SU-DHL-6 (cell line): ENCODE data around the gene RBCK1.

Experiments used
- H2AFZ ChIP-seq: fragments of 200-600 bp; sonication (generic); 2 replicates; pipeline ENCODE4 v1.6.1; 2014; ENCODE audit warnings: low read depth, mild to moderate bottlenecking, moderate library complexity, mixed read lengths, antibody characterized with exemption, low read length; ENCODE audit not compliant: severe bottlenecking
- H3F3A ChIP-seq: fragments of 200-600 bp; shearing (Covaris generic); 2 replicates; pipeline ENCODE4 v1.6.0; 2016; ENCODE audit warnings: antibody characterized with exemption, mild to moderate bottlenecking; ENCODE audit not compliant: insufficient read depth
- H3K27ac ChIP-seq: fragments of 200-600 bp; sonication (generic); 2 replicates; pipeline ENCODE4 v1.5.1; 2016; ENCODE audit warnings: low read depth, mild to moderate bottlenecking, low read length, moderate library complexity, mixed read lengths
- H3K27me3 ChIP-seq: fragments of 200-600 bp; sonication (generic), shearing (Covaris generic); 2 replicates; pipeline ENCODE4 v1.6.0; 2014; ENCODE audit warnings: mild to moderate bottlenecking, low read length
- H3K36me3 ChIP-seq: fragments of 200-600 bp; sonication (generic); 2 replicates; pipeline ENCODE4 v1.6.1; 2014; ENCODE audit warnings: mild to moderate bottlenecking, low read length, mixed read lengths
- H3K4me2 ChIP-seq: fragments of 300-600, 200-600 bp; shearing (Covaris generic), sonication (generic); 2 replicates; pipeline ENCODE4 v1.6.0; 2014; ENCODE audit warnings: low read length, low read depth, mild to moderate bottlenecking; ENCODE audit not compliant: poor library complexity, severe bottlenecking
- H3K4me3 ChIP-seq: fragments of 200-600 bp; sonication (generic); 2 replicates; pipeline ENCODE4 v1.5.1; 2014; ENCODE audit warnings: antibody characterized with exemption, low read length, mild to moderate bottlenecking, mixed read lengths; ENCODE audit not compliant: insufficient read depth, poor library complexity, severe bottlenecking
- H3K79me2 ChIP-seq: fragments of 200-600 bp; sonication (generic); 2 replicates; pipeline ENCODE4 v1.6.1; 2014; ENCODE audit warnings: mild to moderate bottlenecking, low read length, moderate library complexity; ENCODE audit not compliant: insufficient read depth
- H3K9ac ChIP-seq: fragments of 200-600 bp; sonication (generic); 2 replicates; pipeline ENCODE4 v1.7.0; 2014; ENCODE audit warnings: mild to moderate bottlenecking, low read length
- H3K9me2 ChIP-seq: fragments of 200-600 bp; sonication (generic); replicated peaks from 2 replicates; pipeline ENCODE4 v1.6.1; 2014; ENCODE audit warnings: low read length; ENCODE audit not compliant: insufficient read depth
- H3K9me3 ChIP-seq: fragments of 200-600 bp; sonication (generic); 2 replicates; pipeline ENCODE4 v1.6.1; 2014; ENCODE audit warnings: low read length, mixed read lengths; ENCODE audit not compliant: insufficient read depth
- H4K20me1 ChIP-seq: fragments of 200-600 bp; sonication (generic); 2 replicates; pipeline ENCODE4 v1.6.1; 2014; ENCODE audit warnings: low read depth, mild to moderate bottlenecking, antibody characterized with exemption, low read length, moderate library complexity, mixed read lengths
- CTCF ChIP-seq: fragments of 200-600 bp; sonication (generic); IDR thresholded peaks from one replicate; pipeline ENCODE4 v1.5.1; 2017; ENCODE audit warnings: antibody characterized with exemption, mild to moderate bottlenecking, low read length, moderate library complexity; ENCODE audit not compliant: insufficient read depth, poor library complexity, severe bottlenecking
- EZH2phosphoT487 ChIP-seq: fragments of 200-600 bp; sonication (generic), shearing (Covaris generic); conservative IDR thresholded peaks from 2 replicates; pipeline ENCODE4 v1.6.1; 2018; ENCODE audit warnings: mild to moderate bottlenecking, antibody characterized with exemption, low read length, moderate library complexity, mixed read lengths

Gene RBCK1

DNA sequence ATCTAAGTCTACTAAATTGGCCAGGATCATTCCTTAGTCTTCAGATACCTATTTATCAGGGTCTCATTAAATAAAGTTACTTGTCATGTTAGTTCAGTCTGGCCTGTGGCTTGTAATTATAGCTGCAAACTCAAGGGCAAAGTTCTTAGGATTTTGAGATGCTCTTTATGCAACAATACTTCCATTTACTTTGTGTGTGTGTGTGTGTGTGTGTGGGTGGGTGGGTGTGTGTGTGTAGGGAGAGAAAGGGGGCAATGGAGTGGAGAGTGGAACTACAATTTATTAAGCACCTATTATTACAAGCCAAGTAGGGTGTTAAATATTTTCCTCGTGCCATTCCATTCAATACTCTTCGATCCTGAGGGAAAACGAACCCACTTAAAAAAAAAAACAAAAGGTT lies 71.9 kb downstream of the RBCK1 start:
- Histone ChIP-seq H4K20me1 (no peaks in the 10 kb centered on the region), H3F3A (peaks cover 21% of the 10 kb centered on the region; the same call in 1 of the 2 replicates), H3K36me3 (peaks cover 16% of the 10 kb centered on the region; the same call in 1 of the 2 replicates), H3K4me3 (no peak overlapping the region), H3K9ac (no peak overlapping the region), H2AFZ (no peak overlapping the region), H3K27ac (no peak overlapping the region), H3K79me2 (no peaks in the 10 kb centered on the region), H3K27me3 (no peaks in the 10 kb centered on the region), H3K4me2 (no peak overlapping the region), H3K9me2 (no peaks in the 10 kb centered on the region), H3K9me3 (no peaks in the 10 kb centered on the region)
- TF ChIP-seq EZH2phosphoT487 (no peak), CTCF (no peak)

DNA sequence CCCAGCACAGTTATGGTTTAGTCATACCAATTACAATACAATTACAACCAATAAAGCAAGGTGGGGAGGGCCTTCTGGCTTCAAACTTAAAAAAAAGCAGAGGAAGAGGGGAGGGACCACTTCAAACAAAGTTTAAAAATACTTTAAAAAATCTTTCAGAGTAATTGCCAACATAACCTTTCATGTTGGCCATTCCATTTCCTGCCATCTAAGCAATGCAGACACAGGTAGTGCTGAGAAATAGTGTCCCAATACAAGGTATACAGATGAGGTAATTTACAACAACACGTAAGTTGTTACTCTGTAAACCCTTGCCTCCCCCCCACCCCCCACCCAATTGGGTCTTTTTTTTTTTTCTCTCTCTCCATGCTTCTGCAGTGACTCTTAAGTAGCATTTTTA lies 73.1 kb downstream of the RBCK1 start:
- TF ChIP-seq CTCF: no peak
- no peak for TF ChIP-seq EZH2phosphoT487
- no peak overlapping the region for H2AFZ ChIP-seq
- no peaks in the 10 kb centered on the region for H3K9me2 ChIP-seq
- H3K9me3 ChIP-seq: no peaks in the 10 kb centered on the region
- H4K20me1 ChIP-seq: no peaks in the 10 kb centered on the region
- no peaks in the 10 kb centered on the region for H3K79me2 ChIP-seq
- H3K4me2 ChIP-seq: no peak overlapping the region
- no peak overlapping the region for H3K9ac ChIP-seq
- H3F3A ChIP-seq: peaks cover 21% of the 10 kb centered on the region; the same call in 1 of the 2 replicates
- no peak overlapping the region for H3K27ac ChIP-seq
- no peaks in the 10 kb centered on the region for H3K27me3 ChIP-seq
- no peak overlapping the region for H3K4me3 ChIP-seq
- H3K36me3 ChIP-seq: peaks cover 23% of the 10 kb centered on the region; the same call in 1 of the 2 replicates
